Muscle layer of duodenum (tissue), 2 donors: Measurements from ENCODE around the gene PGAP3.
"Not testable (repeated sequence)": the region's sequence is repeated elsewhere in the genome, so short reads cannot be mapped to it uniquely, and the experiment has no call there.

Source experiments
- H3K27ac ChIP-seq: one replicate; pipeline ENCODE4 v1.7.0; 2013; ENCODE audit warnings: mild to moderate bottlenecking, low read length
- H3K27me3 ChIP-seq: one replicate; pipeline ENCODE4 v1.7.0; 2013; ENCODE audit warnings: low read depth, mild to moderate bottlenecking, control low read depth, low read length
- H3K36me3 ChIP-seq, 2 donors: one replicate each; pipeline ENCODE4 v1.7.0; 2013; ENCODE audit warnings: low read length in 2 of 2, control low read depth in 1 of 2, mild to moderate bottlenecking in 1 of 2; ENCODE audit not compliant: insufficient read depth in 2 of 2, control insufficient read depth in 1 of 2
- H3K4me1 ChIP-seq, 2 donors: one replicate each; pipeline ENCODE4 v1.7.0; 2013; ENCODE audit warnings: low read length in 2 of 2, mild to moderate bottlenecking in 2 of 2, control low read depth in 1 of 2, moderate library complexity in 1 of 2; ENCODE audit not compliant: insufficient read depth in 2 of 2, control insufficient read depth in 1 of 2
- H3K4me3 ChIP-seq, 2 donors: one replicate each; pipeline ENCODE4 v1.7.0; 2013; ENCODE audit warnings: low read length in 2 of 2, low read depth in 1 of 2, mild to moderate bottlenecking in 1 of 2
- H3K9me3 ChIP-seq, 2 donors: one replicate each; pipeline ENCODE4 v1.7.0; 2013; ENCODE audit warnings: low read length in 2 of 2, control low read depth in 1 of 2, mild to moderate bottlenecking in 1 of 2; ENCODE audit not compliant: control insufficient read depth in 1 of 2
- donor health status: healthy.

The PGAP3 gene, protein sequence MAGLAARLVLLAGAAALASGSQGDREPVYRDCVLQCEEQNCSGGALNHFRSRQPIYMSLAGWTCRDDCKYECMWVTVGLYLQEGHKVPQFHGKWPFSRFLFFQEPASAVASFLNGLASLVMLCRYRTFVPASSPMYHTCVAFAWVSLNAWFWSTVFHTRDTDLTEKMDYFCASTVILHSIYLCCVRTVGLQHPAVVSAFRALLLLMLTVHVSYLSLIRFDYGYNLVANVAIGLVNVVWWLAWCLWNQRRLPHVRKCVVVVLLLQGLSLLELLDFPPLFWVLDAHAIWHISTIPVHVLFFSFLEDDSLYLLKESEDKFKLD

DNA sequence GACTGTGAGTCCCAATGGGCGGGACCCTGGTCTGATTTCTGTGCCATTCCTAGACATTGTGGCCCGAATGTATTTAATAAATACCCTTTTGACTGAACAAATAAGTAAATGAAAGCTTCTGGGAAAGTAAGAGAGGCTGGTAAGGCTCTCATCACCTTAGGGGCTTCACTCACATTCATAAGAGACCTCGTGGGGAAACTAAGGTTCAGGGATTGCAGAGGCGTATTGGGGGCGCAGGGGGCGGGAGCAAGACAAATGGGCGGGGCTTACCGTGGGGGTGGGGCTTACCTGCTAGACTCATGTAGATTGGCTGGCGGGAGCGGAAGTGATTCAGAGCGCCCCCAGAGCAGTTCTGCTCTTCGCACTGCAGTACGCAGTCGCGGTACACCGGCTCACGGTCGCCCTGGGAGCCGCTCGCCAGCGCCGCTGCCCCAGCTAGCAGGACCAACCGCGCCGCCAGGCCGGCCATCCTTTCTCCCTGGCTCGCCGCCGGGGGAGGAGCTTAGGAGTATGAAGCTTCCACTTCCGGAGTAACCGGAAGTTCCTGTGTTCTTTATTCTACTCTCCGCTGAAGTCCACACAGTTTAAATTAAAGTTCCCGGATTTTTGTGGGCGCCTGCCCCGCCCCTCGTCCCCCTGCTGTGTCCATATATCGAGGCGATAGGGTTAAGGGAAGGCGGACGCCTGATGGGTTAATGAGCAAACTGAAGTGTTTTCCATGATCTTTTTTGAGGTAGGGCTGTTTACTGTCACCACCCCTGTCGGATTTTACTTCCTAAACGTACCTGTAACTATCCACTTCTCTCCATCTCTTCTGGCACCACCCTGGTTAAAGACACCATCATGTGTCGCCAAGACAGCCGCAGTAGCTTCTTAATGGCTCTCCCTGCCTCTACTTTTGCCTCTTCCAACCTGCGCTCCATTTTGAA, at the start of gene PGAP3:
Gene PGAP3, minus strand, starts transcription at position 512 of the 929 bp plus-strand sequence. Its CDS starts 43 bp downstream, at position 469.
- H3K27me3 ChIP-seq, result no peaks in the 10 kb centered on the region
- no peaks in the 10 kb centered on the region for H3K9me3 ChIP-seq
- H3K4me3 ChIP-seq, result peak within 1 kb of the TSS; percentile 84 to 97
- H3K27ac ChIP-seq, result peak within 1 kb of the TSS; percentile 91
- H3K4me1 ChIP-seq, result peaks cover 8% of the 10 kb centered on the region in 2 donors
- H3K36me3 ChIP-seq, result peaks cover 12 to 19% of the 10 kb centered on the region in 2 donors

DNA sequence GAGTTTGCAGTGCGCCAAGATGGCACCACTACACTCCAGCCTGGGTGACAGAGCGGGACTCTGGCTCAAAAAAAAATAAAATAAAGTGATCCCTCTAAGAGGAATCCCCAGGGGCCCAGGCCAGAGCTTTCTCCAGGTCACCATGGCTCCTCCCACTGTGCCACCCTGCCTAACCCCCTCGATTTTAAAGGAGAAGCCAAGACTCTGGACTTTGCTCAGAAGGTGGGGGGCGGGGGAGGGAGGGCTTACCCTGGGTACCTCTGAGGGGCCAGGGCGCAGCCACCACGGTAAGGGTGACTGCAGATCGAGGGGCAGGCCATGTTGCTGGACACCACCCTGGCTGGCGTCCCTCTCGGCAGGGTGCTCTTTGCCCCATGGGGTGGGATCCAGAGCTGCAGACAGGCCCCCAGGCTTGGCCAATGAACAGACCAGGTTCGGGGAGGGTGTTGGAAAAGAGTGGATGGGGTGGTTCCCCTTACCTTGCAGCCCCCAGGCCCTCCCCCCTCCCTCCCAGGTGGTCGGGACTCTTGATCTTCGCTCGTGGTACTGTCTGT, 49.4 kb upstream of the PGAP3 start:
- H3K9me3 ChIP-seq, result no peaks in the 10 kb centered on the region
- H3K4me3 ChIP-seq, result peak overlapping the region in 1 of 2 donors; percentile 55
- no peaks in the 10 kb centered on the region for H3K36me3 ChIP-seq
- H3K27ac ChIP-seq, result peak overlapping the region; percentile 72
- peaks cover 5% of the 10 kb centered on the region for H3K27me3 ChIP-seq
- H3K4me1 ChIP-seq, result peaks cover 0 to 24% of the 10 kb centered on the region in 2 donors

DNA sequence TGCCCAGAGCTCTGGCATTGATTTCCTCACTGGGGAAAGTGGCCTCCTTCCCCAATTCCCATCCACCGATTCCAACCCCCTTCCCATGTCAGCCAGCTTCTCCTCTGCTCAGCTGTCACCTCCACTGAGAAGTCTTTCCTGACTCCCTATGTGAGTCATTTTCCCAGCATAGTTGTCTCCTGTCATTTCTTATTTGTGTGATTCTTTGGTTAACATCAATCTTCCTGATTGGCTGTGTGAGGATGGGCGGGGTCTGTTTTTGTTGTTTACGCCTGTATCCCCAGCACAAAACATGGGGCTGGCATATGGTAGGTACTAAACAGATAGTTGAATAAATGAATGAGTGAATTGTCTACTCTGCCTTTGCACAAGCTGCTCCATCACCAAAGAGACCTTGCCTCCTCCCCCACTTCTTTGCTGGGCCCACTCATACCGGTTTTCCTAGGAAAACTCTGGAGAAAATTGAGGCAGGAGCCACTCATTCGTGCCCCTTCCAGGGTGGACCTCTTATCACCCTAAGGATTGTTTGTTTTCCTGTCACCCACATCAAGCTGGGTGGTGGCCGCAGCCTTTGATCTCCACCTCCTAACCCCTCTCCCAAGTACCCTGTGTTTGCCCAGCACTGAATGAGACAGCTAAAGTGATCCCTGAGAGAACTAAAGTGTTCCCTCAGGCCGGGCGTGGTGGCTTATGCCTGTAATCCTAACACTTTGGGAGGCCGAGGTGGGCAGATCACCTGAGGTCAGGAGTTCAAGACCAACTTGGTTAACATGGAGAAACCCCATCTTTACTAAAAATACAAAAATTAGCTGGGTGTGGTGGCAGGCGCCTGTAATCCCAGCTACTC, 48.7 kb upstream of the PGAP3 start:
- H3K36me3 ChIP-seq, result no peaks in the 10 kb centered on the region
- no peak overlapping the region for H3K4me3 ChIP-seq
- H3K9me3 ChIP-seq, result no peaks in the 10 kb centered on the region
- peaks cover 0 to 24% of the 10 kb centered on the region in 2 donors for H3K4me1 ChIP-seq
- no peak overlapping the region for H3K27ac ChIP-seq
- peaks cover 5% of the 10 kb centered on the region for H3K27me3 ChIP-seq

DNA sequence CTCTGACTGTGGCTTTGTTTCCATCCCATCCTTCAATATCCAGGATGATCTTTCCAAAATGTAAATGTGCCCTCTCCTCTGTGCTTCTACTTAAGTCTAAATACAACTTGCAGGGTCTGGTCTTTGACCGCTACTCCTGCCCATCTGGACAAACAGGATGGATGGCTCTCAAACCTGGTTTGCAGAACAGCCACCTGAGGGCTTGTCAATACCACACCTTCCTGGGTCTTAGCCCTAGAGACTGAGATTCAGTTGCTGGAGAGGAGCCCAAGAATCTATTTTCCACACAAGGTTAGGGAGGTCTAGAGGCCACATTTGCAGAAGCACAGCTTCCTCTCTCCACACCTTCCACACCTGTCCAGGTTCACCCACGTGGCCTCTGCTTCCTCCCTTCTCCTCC, 48.0 kb upstream of the PGAP3 start:
- Histone ChIP-seq H3K27me3 (peaks cover 5% of the 10 kb centered on the region), H3K9me3 (no peaks in the 10 kb centered on the region), H3K36me3 (no peaks in the 10 kb centered on the region), H3K4me3 (no peak overlapping the region), H3K4me1 (peaks cover 0 to 24% of the 10 kb centered on the region in 2 donors), H3K27ac (no peak overlapping the region)

DNA sequence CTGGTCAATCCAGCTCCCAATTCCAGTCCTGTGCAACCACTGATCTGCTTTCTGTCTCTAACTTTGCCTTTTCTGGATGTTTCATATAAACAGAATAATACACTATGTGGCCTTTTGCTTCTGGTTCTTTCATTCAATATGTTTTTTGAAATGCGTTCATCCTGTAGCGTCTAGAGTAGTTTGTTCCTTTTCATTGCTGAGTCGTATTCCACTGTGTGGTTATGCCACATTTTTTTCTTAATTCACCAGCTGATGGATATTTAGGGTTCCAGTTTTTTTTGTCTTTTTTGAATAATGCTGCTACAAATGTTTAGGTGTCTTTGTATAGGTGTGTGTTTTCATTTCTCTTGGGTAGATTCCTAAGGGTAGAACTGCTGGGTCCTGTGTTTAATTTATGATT, 44.7 kb upstream of the PGAP3 start:
- H3K9me3 ChIP-seq, result no peaks in the 10 kb centered on the region
- peaks cover 6 to 16% of the 10 kb centered on the region in 2 donors for H3K36me3 ChIP-seq
- no peaks in the 10 kb centered on the region for H3K27me3 ChIP-seq
- peaks cover 0 to 8% of the 10 kb centered on the region in 2 donors for H3K4me1 ChIP-seq
- H3K27ac ChIP-seq, result no peak overlapping the region
- no peak overlapping the region for H3K4me3 ChIP-seq

DNA sequence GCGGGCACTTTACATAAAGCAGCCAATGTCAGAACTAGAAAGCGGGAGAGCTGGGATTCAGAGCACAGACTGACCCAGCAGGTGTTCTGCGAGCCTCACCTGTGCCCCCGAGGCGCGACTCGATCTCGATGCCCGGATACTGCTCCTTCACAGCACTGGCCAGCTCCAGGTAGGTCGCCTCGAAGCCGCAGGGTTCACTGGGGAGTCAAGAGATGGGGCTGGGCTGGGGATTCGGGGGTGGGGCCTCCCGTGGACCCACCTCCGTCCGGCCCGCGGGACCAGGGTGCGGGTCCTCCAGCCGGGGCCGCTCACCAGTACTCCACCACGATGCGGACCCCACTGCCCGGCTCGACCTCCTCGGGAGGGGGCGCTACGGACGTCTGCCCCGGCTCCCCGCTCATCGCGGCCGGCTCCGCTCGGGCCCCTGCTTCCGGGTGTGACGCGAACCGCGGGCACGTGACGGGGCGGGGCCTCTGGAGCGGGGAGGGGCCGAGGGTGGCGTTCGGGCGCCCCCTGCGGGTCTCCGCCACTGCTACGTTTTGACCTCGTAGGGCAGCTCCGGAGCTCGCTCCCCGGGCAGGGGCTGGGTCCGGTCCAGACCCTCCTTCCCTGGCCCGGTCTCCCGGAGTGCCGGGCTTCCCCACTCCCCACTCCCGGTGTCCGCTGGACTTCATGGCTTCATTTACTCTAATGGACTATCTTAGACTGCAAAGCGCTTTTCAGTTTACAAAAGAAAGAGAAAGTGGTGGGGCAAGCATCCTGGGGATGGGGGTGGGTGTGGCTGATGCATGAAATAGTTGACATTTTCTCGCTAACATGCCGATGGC, 42.5 kb upstream of the PGAP3 start, which contains the start of gene MIEN1:
Gene MIEN1, minus strand, starts transcription at position 438 of the 827 bp plus-strand sequence. Its CDS starts 37 bp downstream, at position 401.
- peaks cover 17 to 22% of the 10 kb centered on the region in 2 donors for H3K36me3 ChIP-seq
- H3K27ac ChIP-seq, result peak within 1 kb of the TSS; percentile 83
- peak within 1 kb of the TSS; percentile 73 to 91 for H3K4me3 ChIP-seq
- H3K4me1 ChIP-seq, result peaks cover 0 to 8% of the 10 kb centered on the region in 2 donors
- no peaks in the 10 kb centered on the region for H3K27me3 ChIP-seq
- H3K9me3 ChIP-seq, result no peaks in the 10 kb centered on the region

DNA sequence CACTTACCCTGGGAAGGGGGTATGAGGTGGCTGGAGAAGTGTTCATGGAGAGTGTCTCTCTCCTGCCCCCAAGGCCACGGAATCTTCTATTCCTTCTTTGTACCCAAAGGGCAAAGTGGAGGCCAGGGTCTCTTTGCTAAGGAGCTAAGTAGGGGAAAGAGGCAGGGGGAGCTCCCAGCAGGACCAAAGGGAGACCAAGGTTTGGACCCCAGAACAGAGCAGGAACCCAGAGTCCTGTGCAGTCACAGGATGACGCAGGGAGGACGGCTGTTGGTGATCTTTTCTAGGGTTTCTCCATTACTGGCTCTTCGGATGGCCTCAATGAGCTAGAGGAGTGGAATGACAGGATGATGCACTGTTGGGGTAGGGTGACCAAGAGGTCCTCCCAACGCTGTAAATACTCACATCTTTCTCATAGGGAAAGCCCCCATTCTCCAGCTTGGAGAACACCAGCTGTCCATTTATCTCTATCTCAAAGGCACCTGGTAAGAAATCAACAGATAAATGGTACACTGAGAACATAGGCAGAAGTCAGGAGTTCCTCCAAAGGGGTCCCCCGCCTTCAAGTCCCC, 41.5 kb upstream of the PGAP3 start:
- H3K27me3 ChIP-seq, result no peaks in the 10 kb centered on the region
- peak overlapping the region; percentile 73 to 91 for H3K4me3 ChIP-seq
- no peaks in the 10 kb centered on the region for H3K9me3 ChIP-seq
- peaks cover 0 to 8% of the 10 kb centered on the region in 2 donors for H3K4me1 ChIP-seq
- H3K36me3 ChIP-seq, result peaks cover 22 to 24% of the 10 kb centered on the region in 2 donors
- peak overlapping the region; percentile 83 for H3K27ac ChIP-seq

DNA sequence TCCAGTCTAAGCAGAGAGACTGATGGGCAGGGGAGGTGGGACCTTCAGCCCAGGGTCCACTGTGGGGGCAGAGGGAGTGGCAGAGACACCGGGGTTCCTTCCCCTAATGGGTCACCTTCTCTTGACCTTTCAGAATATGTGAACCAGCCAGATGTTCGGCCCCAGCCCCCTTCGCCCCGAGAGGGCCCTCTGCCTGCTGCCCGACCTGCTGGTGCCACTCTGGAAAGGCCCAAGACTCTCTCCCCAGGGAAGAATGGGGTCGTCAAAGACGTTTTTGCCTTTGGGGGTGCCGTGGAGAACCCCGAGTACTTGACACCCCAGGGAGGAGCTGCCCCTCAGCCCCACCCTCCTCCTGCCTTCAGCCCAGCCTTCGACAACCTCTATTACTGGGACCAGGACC, 39.7 kb upstream of the PGAP3 start:
- H3K4me1 ChIP-seq, result peaks cover 0 to 8% of the 10 kb centered on the region in 2 donors
- no peak overlapping the region for H3K27ac ChIP-seq
- no peak overlapping the region for H3K4me3 ChIP-seq
- H3K9me3 ChIP-seq, result no peaks in the 10 kb centered on the region
- no peaks in the 10 kb centered on the region for H3K27me3 ChIP-seq
- peaks cover 22 to 31% of the 10 kb centered on the region in 2 donors for H3K36me3 ChIP-seq

DNA sequence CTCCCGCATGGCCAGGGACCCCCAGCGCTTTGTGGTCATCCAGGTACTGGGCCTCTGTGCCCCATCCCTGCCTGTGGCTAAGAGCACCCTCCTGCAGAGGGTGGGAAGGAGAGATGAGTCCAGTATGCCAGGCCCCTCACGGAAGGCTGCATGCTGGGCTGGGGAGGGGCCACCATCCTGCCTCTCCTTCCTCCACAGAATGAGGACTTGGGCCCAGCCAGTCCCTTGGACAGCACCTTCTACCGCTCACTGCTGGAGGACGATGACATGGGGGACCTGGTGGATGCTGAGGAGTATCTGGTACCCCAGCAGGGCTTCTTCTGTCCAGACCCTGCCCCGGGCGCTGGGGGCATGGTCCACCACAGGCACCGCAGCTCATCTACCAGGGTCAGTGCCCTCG, 38.8 kb upstream of the PGAP3 start:
- no peaks in the 10 kb centered on the region for H3K27me3 ChIP-seq
- H3K27ac ChIP-seq, result no peak overlapping the region
- H3K36me3 ChIP-seq, result peaks cover 22 to 31% of the 10 kb centered on the region in 2 donors
- peaks cover 0 to 8% of the 10 kb centered on the region in 2 donors for H3K4me1 ChIP-seq
- H3K4me3 ChIP-seq, result no peak overlapping the region
- no peaks in the 10 kb centered on the region for H3K9me3 ChIP-seq

DNA sequence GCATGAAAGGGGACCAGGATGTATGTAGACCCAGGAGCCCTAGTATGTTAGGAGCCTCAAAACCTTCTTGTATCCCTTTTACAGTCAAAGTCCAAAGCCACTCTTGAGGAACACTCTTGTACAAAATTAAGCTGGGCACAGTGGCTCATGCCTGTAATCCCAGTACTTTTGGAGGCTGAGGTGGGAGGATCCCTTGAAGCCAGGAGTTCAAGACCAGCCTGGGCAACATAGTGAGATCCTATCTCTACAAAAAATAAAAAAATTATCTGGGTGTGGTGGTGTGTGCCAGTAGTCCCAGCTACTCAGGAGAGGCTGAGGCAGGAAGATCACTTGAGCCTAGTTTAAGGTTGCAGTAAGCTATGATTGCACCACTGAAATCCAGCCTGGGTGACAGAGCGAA, 38.1 kb upstream of the PGAP3 start:
- H3K9me3 ChIP-seq, H3K27ac ChIP-seq, H3K27me3 ChIP-seq, H3K4me3 ChIP-seq, H3K4me1 ChIP-seq: not testable (repeated sequence)
- peaks cover 22 to 31% of the 10 kb centered on the region in 2 donors for H3K36me3 ChIP-seq
